Stimulated activated CD8-positive, alpha-beta memory T cell treated with anti-CD3 and anti-CD28 coated beads, Interleukin-7, amount 100 ng/mL, for 48 hours (primary cell): ENCODE data around the gene HIVEP3.

Experiments
- DNase-seq, 2 donors: peaks; one replicate each; pipeline ENCODE4 v3.0.0-alpha.2; 2020; ENCODE audit warnings: low read depth in 1 of 2; ENCODE audit errors: extremely low read depth in 1 of 2

The HIVEP3 gene

GRCh38 chr1:41642922-41643821 lies 275.6 kb downstream of the HIVEP3 start:
- DNase-seq, result no peak

GRCh38 chr1:41641941-41642527 lies 276.7 kb downstream of the HIVEP3 start:
- no peak for DNase-seq

GRCh38 chr1:41641475-41641814 lies 277.3 kb downstream of the HIVEP3 start:
- DNase-seq, result peak; percentile 38 to 67

- no peak for DNase-seq
Measured at GRCh38 chr1:41640756-41641474, 277.8 kb downstream of the HIVEP3 start.

- DNase-seq, result no peak
Measured at GRCh38 chr1:41640141-41640751, 278.5 kb downstream of the HIVEP3 start.

GRCh38 chr1:41639332-41639936 lies 279.3 kb downstream of the HIVEP3 start:
- DNase-seq, result peak; percentile 37 to 76

GRCh38 chr1:41638086-41639024 lies 280.4 kb downstream of the HIVEP3 start:
- DNase-seq, result no peak

- no peak for DNase-seq
Measured at GRCh38 chr1:41637367-41637766, 281.4 kb downstream of the HIVEP3 start.

- no peak for DNase-seq
Measured at GRCh38 chr1:41633764-41634163, 285.0 kb downstream of the HIVEP3 start.

- no peak for DNase-seq
Measured at GRCh38 chr1:41632781-41633575, 285.7 kb downstream of the HIVEP3 start.

- DNase-seq, result no peak
Measured at GRCh38 chr1:41631971-41632370, 286.8 kb downstream of the HIVEP3 start.

GRCh38 chr1:41631154-41631553 lies 287.6 kb downstream of the HIVEP3 start:
- DNase-seq, result no peak

GRCh38 chr1:41629571-41629970 lies 289.2 kb downstream of the HIVEP3 start:
- DNase-seq, result no peak

- DNase-seq, result no peak
Measured at GRCh38 chr1:41629141-41629540, 289.6 kb downstream of the HIVEP3 start.

GRCh38 chr1:41627491-41628280 lies 291.0 kb downstream of the HIVEP3 start:
- DNase-seq, result no peak

- peak; percentile 25 to 71 for DNase-seq
Measured at GRCh38 chr1:41626616-41627375, 291.9 kb downstream of the HIVEP3 start.

GRCh38 chr1:41626146-41626545 lies 292.6 kb downstream of the HIVEP3 start:
- DNase-seq, result no peak
